Endothelial cell of umbilical vein (primary cell): ENCODE data around the gene APIP. TPM values are rescaled to one million over a fixed set of nuclear protein-coding genes. Genes with fewer than 3 reads are reported as not detected.

ENCODE experiments used
- BruUV-seq: library from RNA; stranded (reverse); fragments of 400-500 nt; replicated peaks from 2 replicates; lab custom pipeline; 2021; lab: Mats Ljungman, UMichigan
- CTCF ChIA-PET: fragments of 300-600, 350-600 bp; sonication (Branson Sonifier 250); formaldehyde crosslinking; loops from one replicate; lab custom pipeline; 2021; ENCODE audit warnings: antibody characterized with exemption, inconsistent platforms; lab: Charles Lee
- POLR2A ChIA-PET: fragments of 300-600, 350-600 bp; sonication (Branson Sonifier 250); formaldehyde crosslinking; loops from one replicate; lab custom pipeline; 2021; ENCODE audit warnings: antibody characterized with exemption, inconsistent platforms; lab: Charles Lee
- DNase-seq: peaks from one replicate; pipeline ENCODE4 v3.0.0-alpha.2; 2011; ENCODE audit warnings: low read depth, low spot score
- FAIRE-seq: peaks from 2 replicates; lab custom pipeline; 2011; peaks lifted over from hg19 to GRCh38; lab: Jason Lieb, UNC
- H2AFZ ChIP-seq: 2 replicates; pipeline ENCODE4 v1.6.0; 2012; ENCODE audit warnings: low read depth, low read length, control low read depth, inconsistent platforms
- H3K27ac ChIP-seq: 2 replicates; pipeline ENCODE4 v1.5.1; 2011; ENCODE audit warnings: low read depth, mild to moderate bottlenecking, control low read depth, low read length, moderate library complexity; ENCODE audit not compliant: insufficient read depth
- H3K27me3 ChIP-seq, 2 experiments: 2 replicates each; pipeline versions ENCODE4 v1.6.0 to v1.6.1; 2011; ENCODE audit warnings: low read length in 2 of 2, mixed read lengths in 1 of 2; ENCODE audit not compliant: control insufficient read depth in 2 of 2, insufficient read depth in 2 of 2
- H3K36me3 ChIP-seq, 2 experiments: 2 replicates in 1 of 2; 3 replicates in 1 of 2; pipeline ENCODE4 v1.5.1; 2011; ENCODE audit warnings: low read length in 2 of 2, mild to moderate bottlenecking in 1 of 2, moderate library complexity in 1 of 2; ENCODE audit not compliant: control insufficient read depth in 2 of 2, insufficient read depth in 2 of 2; ENCODE audit errors: extremely low read depth in 1 of 2
- H3K4me1 ChIP-seq: 3 replicates; pipeline ENCODE4 v1.5.1; 2011; ENCODE audit warnings: mild to moderate bottlenecking, low read length; ENCODE audit not compliant: control insufficient read depth, insufficient read depth; ENCODE audit errors: extremely low read depth
- H3K4me2 ChIP-seq: 2 replicates; pipeline ENCODE4 v1.6.1; 2011; ENCODE audit warnings: low read length, control low read depth, mixed read lengths; ENCODE audit not compliant: insufficient read depth
- H3K4me3 ChIP-seq, 3 experiments: fragments of 200-600 bp in 1 of 3; sonication (generic), shearing (Covaris generic) in 1 of 3; replicated peaks in 1 of 3; 2 replicates each; pipeline ENCODE4 v1.5.1; 2011 to 2016; ENCODE audit warnings: control low read depth in 3 of 3, low read length in 3 of 3, mild to moderate bottlenecking in 2 of 3, inconsistent platforms in 1 of 3, low read depth in 1 of 3, moderate library complexity in 1 of 3; ENCODE audit not compliant: insufficient read depth in 1 of 3
- H3K79me2 ChIP-seq: 2 replicates; pipeline ENCODE4 v1.6.0; 2012; ENCODE audit warnings: low read length, inconsistent platforms; ENCODE audit not compliant: control insufficient read depth, insufficient read depth
- H3K9ac ChIP-seq: replicated peaks from 2 replicates; pipeline ENCODE3; 2011; ENCODE audit warnings: low read length, control low read depth; ENCODE audit not compliant: insufficient read depth; ENCODE audit errors: extremely low read depth
- H3K9me1 ChIP-seq: replicated peaks from 3 replicates; pipeline ENCODE4 v1.6.0; 2011; ENCODE audit warnings: mild to moderate bottlenecking, low read length; ENCODE audit not compliant: control insufficient read depth, insufficient read depth; ENCODE audit errors: extremely low read depth
- H3K9me3 ChIP-seq: replicated peaks from 2 replicates; pipeline ENCODE4 v1.5.1; 2012; ENCODE audit warnings: low read length, inconsistent platforms; ENCODE audit not compliant: control insufficient read depth, insufficient read depth
- H4K20me1 ChIP-seq: replicated peaks from 2 replicates; pipeline ENCODE3; 2011; ENCODE audit warnings: mild to moderate bottlenecking, low read length; ENCODE audit not compliant: control insufficient read depth, insufficient read depth; ENCODE audit errors: extremely low read depth
- CTCF ChIP-seq, 2 donors: IDR thresholded peaks; 1 replicate in 1 of 2; 2 replicates in 1 of 2; pipeline ENCODE4 v1.5.1; 2011; ENCODE audit warnings: low read length in 2 of 2, mild to moderate bottlenecking in 2 of 2, moderate library complexity in 2 of 2, control low read depth in 1 of 2, inconsistent platforms in 1 of 2, low read depth in 1 of 2; ENCODE audit not compliant: insufficient read depth in 1 of 2; ENCODE audit errors: extremely low read depth in 1 of 2
- EZH2 ChIP-seq: IDR thresholded peaks from 2 replicates; pipeline ENCODE4 v1.6.1; 2012; ENCODE audit warnings: borderline replicate concordance, low read depth, mild to moderate bottlenecking, moderate library complexity, low read length, inconsistent platforms; ENCODE audit not compliant: severe bottlenecking
- FOS ChIP-seq: IDR thresholded peaks from 2 replicates; pipeline ENCODE4 v1.6.1; 2011; ENCODE audit warnings: mild to moderate bottlenecking, low read length, moderate library complexity, borderline replicate concordance; ENCODE audit not compliant: insufficient read depth
- GATA2 ChIP-seq: IDR thresholded peaks from 2 replicates; pipeline ENCODE4 v1.7.0; 2011; ENCODE audit warnings: low read depth, mild to moderate bottlenecking, moderate library complexity, mixed read lengths, low read length; ENCODE audit not compliant: insufficient read length, insufficient read depth
- JUN ChIP-seq: IDR thresholded peaks from 2 replicates; pipeline ENCODE4 v1.6.1; 2011; ENCODE audit warnings: borderline replicate concordance, low read depth; ENCODE audit not compliant: insufficient read length, insufficient read depth
- MAX ChIP-seq: IDR thresholded peaks from 2 replicates; pipeline ENCODE4 v1.6.1; 2011; ENCODE audit not compliant: insufficient read depth, insufficient read length
- MYC ChIP-seq: IDR thresholded peaks from one replicate; pipeline ENCODE4 v1.6.1; 2011; ENCODE audit warnings: mild to moderate bottlenecking, low read depth, low read length
- POLR2A ChIP-seq: IDR thresholded peaks from 2 replicates; pipeline ENCODE4 v1.6.1; 2012; ENCODE audit warnings: low read depth, mild to moderate bottlenecking, control low read depth, low read length
- POLR2AphosphoS5 ChIP-seq: IDR thresholded peaks from 2 replicates; pipeline ENCODE4 v1.6.1; 2012; ENCODE audit warnings: low read depth, mild to moderate bottlenecking, control low read depth, low read length, moderate library complexity; ENCODE audit not compliant: insufficient read depth
- dilution Hi-C: fragments of 300-500 bp; cut with MboI; formaldehyde crosslinking; loops from one replicate; pipeline ENCODE4 v1.15.0; 2019; ENCODE audit warnings: low sequenced_read_pairs; ENCODE audit not compliant: extremely low pct_ligation_motif_present
- intact Hi-C: fragments of 100-400 bp; cut with micrococcal nuclease; formaldehyde crosslinking; loops from one replicate; pipeline ENCODE4 v1.10.0; 2022
- polyA plus RNA-seq, 4 experiments: library from polyadenylated mRNA; depleted of rRNA in 3 of 4; stranded (reverse) in 3 of 4; unstranded in 1 of 4; fragments of >200 nt; gene quantifications; 2 replicates each; pipeline versions ENCODE4 v1.2.1 to v1.2.3, GENCODE V29; 2011 to 2012; ENCODE audit warnings: missing spikeins in 1 of 4
- total RNA-seq: library from RNA; stranded (reverse); gene quantifications from 2 replicates; pipeline ENCODE4 v1.2.3, GENCODE V29; 2021

APIP gene
- total and polyA plus RNA-seq, 2 donors (not counting 3 experiments of a cell fraction or from before 2014, with no cell fraction given), result 10.0 to 26.9 TPM

GRCh38 chr11:34944692-34945091, 28.5 kb upstream of the APIP start:
- POLR2A ChIA-PET, result no interaction called here
- no peak overlapping the region for H3K27ac ChIP-seq
- no peak overlapping the region for H2AFZ ChIP-seq
- H3K4me2 ChIP-seq, result no peak overlapping the region
- dilution Hi-C loops, result no loop called here
- intact Hi-C loops, result no loop called here
- peaks cover 2% of the 10 kb centered on the region for H4K20me1 ChIP-seq
- H3K9me1 ChIP-seq, result no peaks in the 10 kb centered on the region
- H3K79me2 ChIP-seq, result peaks cover 16% of the 10 kb centered on the region
- no peak overlapping the region for H3K4me3 ChIP-seq
- TF ChIP-seq JUN, result no peak
- TF ChIP-seq EZH2, result no peak
- TF ChIP-seq CTCF (IDR thresholded peaks at IDR 0.05; ENCODE audit: extremely low read depth in 1 of 2, insufficient read depth in 1 of 2, low read depth in 1 of 2, low read length in 2 of 2), result no peak
- TF ChIP-seq MAX, result no peak
- no peak for TF ChIP-seq POLR2AphosphoS5
- no peak for TF ChIP-seq GATA2
- TF ChIP-seq FOS, result no peak
- TF ChIP-seq POLR2A, result no peak
- no peak for TF ChIP-seq MYC
- no peaks in the 10 kb centered on the region for H3K9me3 ChIP-seq
- no peaks in the 10 kb centered on the region for H3K27me3 ChIP-seq
- no TSS peak for BruUV-seq
- CTCF ChIA-PET, result interaction anchor here (1.3 kb wide), 1 partner anchor 16 kb away, joined by 3 read pairs; no protein-coding TSS in a partner anchor
- H3K9ac ChIP-seq, result no peak overlapping the region
- FAIRE-seq (no peak), DNase-seq (no peak)
- H3K4me1 ChIP-seq, result no peaks in the 10 kb centered on the region
- peaks cover 0 to 2% of the 10 kb centered on the region in 2 experiments for H3K36me3 ChIP-seq
